Activated CD4-positive, CD25-positive, alpha-beta regulatory T cell (primary cell): ENCODE data around the gene MAP2.

Experiments
- DNase-seq, 4 experiments: peaks; one replicate each; lab custom pipeline; 2025; lab: John Stamatoyannopoulos, UW

Gene MAP2

GRCh38 chr2:209423562-209424198 is at the start of gene MAP2:
TSS of gene MAP2 (plus strand) at chr2:209424047. CDS start at chr2:209653171, 229,124 bp downstream.
- DNase-seq, result peak in 3 of 4 experiments; percentile 6 to 7 (median 6)

GRCh38 chr2:209376686-209377085 is 47.2 kb upstream of the MAP2 start:
- no peak for DNase-seq

DNA sequence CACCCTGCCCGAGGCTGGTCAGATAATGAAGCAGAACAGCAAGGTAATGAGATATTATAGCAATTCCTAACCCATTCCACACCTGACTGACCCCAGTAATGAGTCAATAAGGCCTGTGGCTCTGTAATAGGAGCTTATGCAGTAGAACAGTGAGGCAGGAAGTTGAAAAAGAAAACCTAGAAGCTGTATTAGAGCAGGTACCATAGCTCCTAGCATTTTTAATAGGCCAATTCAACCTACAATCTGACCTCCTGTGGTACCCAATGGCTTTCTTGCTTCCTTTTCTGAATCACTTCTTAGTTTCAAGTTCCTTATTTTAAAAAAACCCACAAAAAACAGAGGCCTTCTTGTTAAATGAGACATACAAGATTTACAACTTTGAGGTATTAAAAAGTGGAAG is 43.6 kb upstream of the MAP2 start:
- DNase-seq, result no peak

DNA sequence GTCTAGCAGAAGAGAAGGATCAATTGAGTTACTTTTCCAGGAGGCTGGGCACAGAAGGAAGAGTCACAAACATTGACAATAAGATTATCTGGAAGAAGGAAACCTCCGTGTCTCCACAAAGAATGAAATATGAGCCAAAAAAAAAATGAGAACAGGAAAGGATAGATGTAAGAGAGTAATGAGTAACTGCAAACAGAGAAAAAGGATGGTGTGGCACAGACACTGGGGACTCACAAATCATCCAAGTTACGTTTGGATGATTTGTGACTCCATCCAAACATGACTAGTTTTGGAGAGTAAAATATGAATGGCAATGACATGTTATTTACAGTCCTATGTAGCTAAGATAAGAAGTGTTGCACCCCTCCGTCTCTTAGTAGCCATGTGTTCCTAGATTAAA is 42.8 kb upstream of the MAP2 start:
- no peak for DNase-seq

- no peak for DNase-seq
Observed at GRCh38 chr2:209382775-209383174, 41.1 kb upstream of the MAP2 start.

DNA sequence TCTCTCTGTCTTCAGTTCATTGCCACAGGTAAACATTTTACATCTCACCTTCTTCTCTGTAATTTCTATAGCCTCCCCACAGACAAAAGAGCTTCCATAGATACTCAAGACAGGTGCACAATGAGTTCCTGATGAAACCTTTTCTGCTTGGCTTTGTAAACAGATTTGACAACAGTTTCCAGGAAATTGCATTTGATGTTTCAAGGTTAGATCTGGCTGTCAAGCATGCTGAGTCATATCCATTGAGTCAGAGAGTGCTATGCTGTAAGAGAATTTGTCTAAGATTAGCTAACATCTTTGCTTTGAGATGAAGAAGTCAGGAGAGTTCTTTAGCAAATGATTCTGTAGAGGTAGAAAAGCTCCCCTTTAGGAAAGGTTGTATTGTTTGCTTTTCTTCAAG is 40.6 kb upstream of the MAP2 start:
- no peak for DNase-seq

GRCh38 chr2:209387389-209387788 is 36.5 kb upstream of the MAP2 start:
- no peak for DNase-seq

DNA sequence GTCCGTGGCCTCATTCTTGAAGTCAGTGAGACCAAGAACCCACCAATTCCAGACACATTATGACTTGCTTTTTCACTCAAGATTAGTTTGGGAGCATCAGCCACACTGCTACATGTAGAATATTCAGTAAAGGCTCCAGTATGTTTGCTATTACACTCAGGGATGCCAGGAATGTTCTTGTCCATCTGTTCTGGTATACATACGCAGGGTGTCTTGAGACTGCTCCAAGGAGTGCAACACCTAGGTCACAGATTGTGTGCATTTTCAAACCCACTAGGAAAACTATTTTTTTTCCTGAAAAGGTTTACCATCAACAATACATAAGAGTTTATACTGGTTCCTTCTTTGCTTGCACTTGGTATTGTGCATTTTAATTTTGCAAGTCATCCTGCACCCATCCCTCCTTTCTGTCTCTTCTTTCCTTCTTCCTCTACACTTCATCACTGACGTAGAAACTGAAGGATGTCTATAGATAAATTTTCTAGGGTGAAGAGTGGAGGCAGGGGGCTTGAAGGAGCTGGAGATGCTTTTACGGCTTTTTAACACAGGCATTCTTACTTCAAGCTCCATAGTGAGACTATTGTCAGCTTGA is 35.3 kb upstream of the MAP2 start:
- DNase-seq, result no peak

DNA sequence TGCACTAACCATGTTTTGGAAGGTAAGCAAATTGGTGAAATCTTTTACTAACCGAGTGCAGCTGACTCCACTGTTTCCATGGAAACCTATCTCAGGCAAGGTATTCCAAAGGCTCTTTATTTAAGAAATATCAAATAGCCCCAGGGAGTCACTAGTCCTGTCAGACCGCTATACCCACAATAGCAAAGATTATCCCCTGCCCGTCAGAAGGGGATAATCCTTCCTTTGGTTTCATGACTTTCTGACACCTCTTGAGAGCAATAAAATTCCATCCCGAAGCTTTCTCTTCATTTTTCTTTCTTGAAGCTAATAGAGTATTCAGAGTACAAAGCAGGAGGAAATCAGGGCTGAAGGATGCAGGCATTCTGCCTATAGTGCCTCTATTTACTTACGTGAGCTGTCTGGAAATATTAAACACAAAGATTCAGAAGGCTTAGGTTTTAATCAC is 34.7 kb upstream of the MAP2 start:
- no peak for DNase-seq

DNA sequence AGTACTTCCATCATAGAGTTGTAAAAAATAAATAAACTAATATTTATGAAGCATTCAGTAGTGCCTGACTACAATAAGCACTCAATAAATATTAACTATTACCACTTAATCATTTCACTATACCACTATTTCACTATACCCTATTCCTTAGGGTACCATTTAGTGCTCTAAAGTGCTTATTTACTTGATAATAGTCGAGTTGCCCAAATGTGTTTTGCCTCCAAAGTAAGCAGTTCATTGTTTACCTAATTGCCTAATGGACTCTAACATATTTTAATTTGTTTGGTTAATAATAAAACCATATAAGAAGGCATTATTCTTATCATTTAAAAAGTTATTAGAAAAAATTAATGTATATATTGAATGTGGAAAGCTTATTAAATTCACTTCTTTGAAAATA is 33.0 kb upstream of the MAP2 start:
- no peak for DNase-seq

DNA sequence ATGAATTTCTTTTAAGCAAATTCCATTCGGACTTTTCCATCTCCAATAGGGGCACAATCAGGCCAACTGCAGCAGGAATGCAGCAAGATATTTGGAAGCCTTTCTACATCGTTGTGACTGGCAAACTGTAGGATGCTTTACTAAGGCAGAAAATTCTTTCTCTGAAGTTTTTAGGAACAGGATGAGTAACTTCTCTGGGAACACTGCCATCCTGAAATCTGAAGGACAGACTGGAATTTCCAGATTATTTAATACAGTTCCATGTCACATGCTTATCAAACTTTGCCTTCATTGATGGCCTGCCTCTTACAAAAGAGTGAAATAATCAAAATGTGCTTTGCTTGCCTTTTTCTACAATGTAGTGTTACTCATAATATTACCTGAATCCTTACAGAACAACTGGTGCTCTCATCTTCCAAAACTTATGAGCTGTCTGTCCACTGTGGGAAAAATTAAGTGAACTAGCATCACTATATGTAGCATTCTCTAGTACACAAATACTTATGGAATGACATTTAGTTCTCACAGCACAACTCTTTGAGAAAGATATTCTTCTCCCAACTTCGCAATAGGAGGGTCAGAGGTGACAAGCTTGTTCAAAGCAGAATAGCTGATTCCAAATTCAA is 32.0 kb upstream of the MAP2 start:
- DNase-seq, result no peak

DNA sequence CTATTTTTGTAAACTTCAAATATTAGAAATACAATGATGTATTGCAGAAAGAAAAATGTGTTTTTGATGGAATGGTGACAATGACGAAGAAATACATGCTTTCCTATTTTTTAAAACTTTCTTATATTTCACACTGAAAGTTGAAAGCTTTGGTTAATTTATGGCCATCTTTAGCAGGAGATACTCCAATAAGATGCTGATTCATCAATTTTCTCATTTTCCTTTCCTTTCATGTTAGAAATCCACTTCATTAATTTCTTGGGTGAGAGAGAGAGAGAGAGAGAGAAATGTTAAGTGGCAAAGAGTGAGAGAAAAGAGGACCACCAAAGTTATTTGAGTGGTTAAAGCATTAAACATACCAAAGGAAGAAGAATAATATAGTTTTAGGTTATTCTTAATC is 28.6 kb upstream of the MAP2 start:
- DNase-seq, result no peak

GRCh38 chr2:209395652-209396051 is 28.2 kb upstream of the MAP2 start:
- DNase-seq, result no peak

- DNase-seq, result no peak
Observed at GRCh38 chr2:209398463-209398862, 25.4 kb upstream of the MAP2 start.

- DNase-seq, result no peak
Observed at GRCh38 chr2:209401788-209402187, 22.1 kb upstream of the MAP2 start.

- DNase-seq, result no peak
Observed at GRCh38 chr2:209411296-209411695, 12.6 kb upstream of the MAP2 start.

DNA sequence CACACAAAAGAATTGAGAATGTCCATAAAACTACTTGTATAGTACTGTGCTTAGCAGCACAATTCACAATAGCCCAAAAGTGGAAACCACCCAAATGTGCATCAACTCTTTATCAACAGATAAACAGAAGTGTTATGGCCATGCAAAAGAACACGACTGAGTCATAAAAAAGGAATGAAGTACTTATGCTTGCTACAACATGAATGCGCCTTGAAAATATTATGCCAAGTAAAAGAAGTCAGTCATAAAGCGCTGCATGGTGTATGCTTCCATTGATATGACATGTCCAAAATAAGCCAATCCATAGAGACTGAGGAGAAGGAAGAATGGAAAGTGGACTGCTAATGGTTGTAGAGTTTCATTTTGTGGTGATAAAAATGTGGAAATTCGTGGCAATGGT is 12.1 kb upstream of the MAP2 start:
- no peak for DNase-seq

DNA sequence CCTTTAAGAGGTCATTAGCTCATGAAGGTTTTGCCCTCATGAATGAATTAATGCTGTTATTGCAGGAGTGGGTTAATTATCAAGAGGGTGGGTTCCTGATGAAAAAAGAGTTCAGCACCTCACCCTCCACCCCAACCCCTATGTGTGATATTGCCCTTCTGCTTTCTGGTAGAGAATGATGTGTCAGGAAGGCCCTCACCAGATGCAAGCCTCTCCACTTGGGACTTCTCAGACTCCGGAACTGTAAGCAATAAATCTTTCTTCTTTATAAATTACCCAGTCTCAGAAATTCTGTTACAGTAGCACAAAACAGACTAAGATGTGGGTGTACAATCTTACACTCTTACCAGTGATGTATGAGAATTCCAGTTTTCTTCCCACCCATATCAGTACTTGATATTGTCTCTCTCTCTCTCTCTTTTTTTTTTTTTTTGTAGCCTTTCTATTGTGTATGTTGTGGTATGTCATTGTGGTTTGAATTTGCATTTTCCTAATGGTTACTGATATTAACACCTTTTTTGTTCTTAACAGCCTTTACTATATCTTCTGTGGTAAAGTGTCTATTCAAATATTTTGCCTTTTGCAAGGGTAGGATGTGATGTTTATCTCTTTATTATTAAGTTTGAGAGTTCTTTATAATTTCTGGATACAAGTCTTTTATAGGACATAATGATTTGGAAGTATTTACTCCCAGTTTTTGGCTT is 10.4 kb upstream of the MAP2 start:
- DNase-seq, result no peak

DNA sequence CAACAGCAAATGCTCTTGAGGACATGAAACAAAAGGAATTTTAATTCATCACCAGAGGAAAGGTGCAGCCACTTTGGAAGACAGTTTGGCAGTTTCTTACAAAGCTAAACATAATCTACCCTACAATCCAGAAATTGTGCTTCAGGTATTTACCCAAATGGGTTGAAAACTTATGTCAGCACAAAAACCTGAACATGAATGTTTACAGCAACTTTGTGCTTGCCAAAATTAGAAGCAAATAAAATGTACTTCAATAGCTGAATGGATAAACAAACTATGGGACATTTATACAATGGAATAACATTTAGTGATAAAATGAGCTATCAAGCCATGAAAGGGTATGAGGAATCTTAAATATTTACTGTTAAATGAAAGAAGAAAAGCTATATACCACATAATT is 6.9 kb upstream of the MAP2 start:
- DNase-seq, result no peak

- no peak for DNase-seq
Observed at GRCh38 chr2:209422191-209422754, 1.6 kb upstream of the MAP2 start.

DNA sequence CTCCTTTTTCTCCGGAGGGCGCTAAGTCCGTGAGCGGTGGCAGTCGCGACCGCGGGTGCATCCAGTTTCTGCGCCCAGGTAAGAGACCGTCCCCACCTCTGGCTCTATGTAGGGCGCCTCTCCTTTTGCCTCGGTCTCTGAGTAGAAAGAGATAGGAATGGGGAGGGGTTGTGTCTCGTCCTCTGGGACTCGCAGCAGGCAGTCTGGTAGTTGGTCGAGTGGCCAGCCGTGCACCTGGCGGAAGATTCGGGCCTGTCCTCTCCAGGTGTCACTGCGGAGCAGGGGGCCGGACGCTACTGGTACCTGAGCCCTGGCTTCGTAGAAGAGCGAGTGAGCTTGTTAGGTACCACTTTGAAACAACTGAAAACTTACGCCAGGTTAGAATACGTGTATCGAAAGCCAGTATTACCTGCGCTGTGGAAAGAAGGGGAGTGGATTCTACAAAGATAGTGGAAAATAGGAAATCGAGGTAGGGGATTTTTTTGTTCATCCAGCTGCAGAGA is 403 bp downstream of the MAP2 start:
- DNase-seq, result no peak

DNA sequence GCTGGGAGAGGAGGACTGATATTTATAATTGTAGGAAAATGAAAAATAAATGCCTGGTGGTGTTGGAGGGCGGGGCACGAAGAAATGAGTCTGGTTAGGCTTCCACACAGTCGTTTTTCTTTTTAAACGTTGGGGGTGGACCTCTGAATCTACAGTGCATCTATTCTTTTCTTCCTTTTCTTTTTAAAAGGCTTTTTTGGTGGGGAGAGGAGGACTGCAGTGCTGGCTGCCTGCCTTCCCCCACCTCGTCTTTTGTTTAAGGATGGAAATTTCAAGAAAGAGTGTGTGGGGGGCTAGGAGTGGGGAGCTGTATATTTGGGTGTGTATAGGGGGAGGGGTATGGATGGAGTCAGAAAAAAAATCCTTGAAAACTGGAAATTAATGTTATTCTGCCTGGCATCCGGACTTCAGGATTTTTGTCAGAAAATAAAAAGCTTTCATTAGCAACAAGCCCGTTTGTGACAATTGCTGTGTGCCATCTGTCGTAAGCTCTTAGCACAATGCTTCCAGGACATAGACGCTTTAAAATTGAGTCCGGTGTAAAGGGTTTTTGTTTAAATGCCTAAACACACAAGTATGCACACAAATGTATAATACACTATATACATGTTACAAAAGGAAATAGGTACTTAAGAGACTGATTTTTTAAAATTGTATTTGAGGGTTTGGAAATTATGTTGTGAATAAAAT is 1.1 kb downstream of the MAP2 start:
- DNase-seq, result no peak
